Endometrial microvascular endothelial cells (primary cell): ENCODE results near the gene MRPL45. TPM values are rescaled to one million over a fixed set of nuclear protein-coding genes. Genes with fewer than 3 reads are reported as not detected.

Experiments
- in situ Hi-C: cut with HindIII; loops from 2 replicates; pipeline ENCODE4 v1.10.0; 2017; ENCODE audit warnings: low sequenced_read_pairs, low pct_unique_long_range_greater_than_20kb; ENCODE audit errors: inconsistent ontology term
- total RNA-seq: library from RNA; depleted of rRNA; stranded (reverse); fragments of >200 nt; gene quantifications from one replicate; pipeline ENCODE4 v1.2.3, GENCODE V29; 2015; ENCODE audit errors: inconsistent ontology term

The MRPL45 gene
- total RNA-seq, 1 donor from 2014 or later, result 35.7 TPM

DNA sequence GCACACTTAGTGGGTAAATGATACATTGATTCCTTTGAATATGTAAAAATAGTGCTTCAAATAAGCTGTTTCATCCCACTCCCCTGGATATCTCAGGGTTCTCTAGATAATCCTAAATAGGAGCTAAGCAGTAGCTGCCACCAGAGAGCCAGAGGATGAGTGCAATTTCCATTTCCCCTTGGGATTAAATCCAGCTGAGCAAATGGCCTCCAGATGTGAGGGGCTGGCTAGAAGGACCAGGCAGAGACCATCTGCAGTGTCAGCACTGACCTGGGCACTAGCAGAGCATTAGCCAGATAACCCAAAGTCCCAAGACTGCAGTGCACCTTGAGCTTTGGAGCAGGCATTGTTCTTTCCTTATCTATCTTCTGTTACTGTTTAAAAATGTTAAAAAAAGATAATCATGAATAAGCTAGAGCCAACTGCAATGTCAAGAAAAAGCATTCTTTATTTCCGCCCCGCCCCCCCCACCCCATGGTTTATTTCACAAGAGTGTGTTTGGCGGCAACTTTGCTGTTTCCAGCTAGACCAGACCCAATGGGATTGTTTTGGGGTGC, 27.3 kb downstream of the MRPL45 start:
- in situ Hi-C loops, result no loop called here

DNA sequence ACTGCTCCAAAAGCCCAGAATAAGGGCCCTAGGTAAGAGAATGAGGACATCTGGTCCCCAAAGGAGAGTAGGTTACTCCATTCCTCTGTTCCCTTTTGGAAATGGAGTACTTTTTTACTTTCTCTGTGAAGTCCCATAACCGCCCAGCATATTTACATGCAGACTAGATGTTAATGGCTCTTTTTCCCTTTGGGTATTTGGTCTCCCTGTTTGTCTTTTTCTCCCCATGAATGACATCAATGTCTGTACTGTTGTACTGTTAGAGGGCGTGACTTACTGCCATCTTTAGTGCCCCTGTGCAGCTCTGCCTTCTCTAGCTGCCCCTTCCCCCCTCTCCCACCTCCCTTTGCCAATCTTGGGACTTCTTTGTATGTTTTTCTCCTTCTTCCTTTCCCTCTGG, 27.8 kb downstream of the MRPL45 start:
- in situ Hi-C loops, result no loop called here

DNA sequence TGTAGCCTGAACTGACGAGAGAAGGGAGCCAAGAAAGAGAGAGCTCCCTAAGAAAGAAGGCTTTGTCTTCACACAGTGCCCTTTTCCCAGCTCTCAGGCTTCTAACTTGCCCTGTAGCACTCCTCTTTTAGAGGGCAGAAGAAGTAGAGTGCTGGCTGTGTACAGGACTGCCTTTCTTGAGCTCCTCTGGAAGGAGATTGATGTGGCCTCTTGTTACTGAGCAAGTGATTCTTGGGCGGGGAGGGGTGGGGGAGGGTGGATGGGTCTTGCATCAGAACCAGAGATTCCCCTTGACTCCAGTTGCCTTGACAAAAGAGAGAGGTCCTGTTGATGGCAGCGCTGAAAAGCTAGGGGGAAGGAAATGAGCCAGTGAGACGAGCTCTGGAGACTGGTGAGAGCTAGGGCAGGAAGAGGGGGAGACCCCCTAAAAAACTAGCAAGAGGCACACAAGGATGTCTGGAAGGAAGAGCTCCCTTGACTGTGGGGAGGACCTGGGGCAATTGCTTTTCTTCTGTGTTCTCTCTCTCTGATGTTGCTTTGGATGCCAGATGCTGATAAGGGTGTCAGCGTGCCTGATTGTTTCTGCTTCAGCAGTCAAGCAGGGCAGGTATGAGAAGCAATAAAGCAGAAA, 28.4 kb downstream of the MRPL45 start:
- in situ Hi-C loops, result no loop called here

DNA sequence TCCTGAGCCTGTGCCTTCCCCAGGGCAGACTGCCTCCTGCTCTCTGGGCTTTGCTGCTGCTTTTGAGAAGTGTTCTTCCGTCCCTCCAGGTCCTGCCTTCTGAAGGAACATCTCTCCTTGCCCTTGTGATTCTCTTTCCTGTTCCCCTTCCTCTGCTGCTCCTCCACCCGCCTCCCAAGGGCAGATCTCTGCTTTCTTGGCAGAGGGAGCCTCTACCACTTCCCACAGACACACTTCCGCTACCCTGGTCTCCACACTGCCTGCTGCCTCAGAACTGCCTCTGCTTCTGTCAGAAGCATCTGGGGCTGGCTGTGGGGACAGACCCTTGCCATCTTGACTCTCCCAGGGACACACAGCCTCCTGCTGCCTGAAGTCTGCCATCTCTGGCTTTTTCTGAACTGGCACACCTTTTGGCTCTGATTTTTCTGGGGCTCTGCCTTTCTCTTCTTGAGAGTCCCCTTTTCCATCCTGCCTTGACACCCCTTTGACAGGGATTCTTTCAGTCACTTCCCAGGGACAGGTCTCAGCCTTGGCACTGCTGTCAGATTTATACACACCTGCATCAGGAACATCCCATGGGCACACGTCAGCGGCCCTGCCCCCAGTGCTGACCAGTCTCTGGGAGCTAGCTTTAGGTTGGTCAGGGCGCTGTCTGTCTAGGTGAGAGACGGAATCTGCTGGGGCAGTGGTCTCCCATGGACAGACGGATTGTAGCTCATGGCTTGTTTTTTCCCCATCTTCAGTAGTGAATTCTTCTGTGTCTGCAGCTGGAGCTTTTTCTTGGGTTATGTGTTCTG, 30.2 kb downstream of the MRPL45 start:
- in situ Hi-C loops, result no loop called here

DNA sequence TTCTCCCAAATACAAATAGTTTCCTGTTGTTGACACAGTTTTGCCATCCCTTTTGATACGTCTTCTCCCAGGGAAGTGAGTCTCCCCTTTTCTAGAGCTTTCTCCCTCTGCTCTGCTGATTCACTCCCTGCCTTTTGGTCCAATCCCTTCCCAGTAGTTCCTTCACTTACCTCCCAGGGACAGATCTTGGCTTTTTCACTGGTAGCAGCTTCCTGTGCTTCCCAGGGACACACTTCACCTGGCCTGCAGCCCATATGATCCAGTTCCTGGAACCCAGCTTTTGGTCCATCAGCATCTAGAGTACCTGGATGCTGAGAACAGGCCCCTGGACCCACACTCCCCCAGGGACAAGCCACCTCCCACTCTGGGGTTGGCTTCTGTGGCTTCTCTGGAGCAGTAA, 31.0 kb downstream of the MRPL45 start:
- in situ Hi-C loops, result no loop called here

DNA sequence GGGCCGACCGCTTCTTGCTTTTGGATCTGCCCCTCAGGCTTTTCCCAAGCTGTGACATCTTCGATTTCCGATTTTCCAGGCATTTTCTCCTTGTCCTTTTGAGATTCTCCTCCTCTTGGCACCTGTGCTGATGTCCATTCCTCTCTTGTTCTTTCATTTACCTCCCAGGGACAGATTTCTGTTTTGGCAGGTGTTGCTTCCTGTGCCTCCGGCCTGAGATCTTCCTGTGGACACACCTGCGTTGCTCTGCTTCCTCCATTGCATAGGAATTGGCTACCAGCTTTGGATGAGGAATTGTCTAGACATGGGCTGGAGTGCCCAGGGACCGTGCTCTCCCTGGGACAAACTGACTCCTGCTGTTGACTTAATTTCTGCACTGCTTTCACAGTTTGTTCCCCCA, 31.7 kb downstream of the MRPL45 start:
- in situ Hi-C loops, result no loop called here

DNA sequence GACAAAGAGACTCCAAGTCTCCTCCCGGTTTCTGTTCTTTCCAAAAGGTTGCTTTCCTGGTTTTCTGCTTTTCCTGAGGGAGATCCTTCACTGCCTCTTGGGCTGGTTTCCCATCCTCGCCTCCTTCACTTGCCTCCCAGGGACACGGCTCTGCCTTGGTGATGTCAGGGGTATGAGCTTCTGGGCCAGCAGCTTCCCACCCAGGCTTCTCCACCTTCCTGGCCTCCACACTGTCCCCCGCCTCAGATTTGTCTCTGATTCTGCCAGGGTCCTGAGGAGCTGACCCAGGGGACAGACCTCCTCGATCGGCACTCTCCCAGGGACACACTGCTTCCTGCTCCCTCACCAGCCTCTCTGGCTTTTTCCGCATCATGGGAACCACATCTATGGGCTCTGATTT, 32.3 kb downstream of the MRPL45 start:
- in situ Hi-C loops, result no loop called here

- in situ Hi-C loops, result no loop called here
These were observed 33.1 kb downstream of the MRPL45 start for GRCh38 chr17:38329808-38330730.

- in situ Hi-C loops, result no loop called here
These were observed 34.0 kb downstream of the MRPL45 start for GRCh38 chr17:38330941-38331411.

GRCh38 chr17:38332735-38333134, 35.8 kb downstream of the MRPL45 start:
- in situ Hi-C loops, result no loop called here

DNA sequence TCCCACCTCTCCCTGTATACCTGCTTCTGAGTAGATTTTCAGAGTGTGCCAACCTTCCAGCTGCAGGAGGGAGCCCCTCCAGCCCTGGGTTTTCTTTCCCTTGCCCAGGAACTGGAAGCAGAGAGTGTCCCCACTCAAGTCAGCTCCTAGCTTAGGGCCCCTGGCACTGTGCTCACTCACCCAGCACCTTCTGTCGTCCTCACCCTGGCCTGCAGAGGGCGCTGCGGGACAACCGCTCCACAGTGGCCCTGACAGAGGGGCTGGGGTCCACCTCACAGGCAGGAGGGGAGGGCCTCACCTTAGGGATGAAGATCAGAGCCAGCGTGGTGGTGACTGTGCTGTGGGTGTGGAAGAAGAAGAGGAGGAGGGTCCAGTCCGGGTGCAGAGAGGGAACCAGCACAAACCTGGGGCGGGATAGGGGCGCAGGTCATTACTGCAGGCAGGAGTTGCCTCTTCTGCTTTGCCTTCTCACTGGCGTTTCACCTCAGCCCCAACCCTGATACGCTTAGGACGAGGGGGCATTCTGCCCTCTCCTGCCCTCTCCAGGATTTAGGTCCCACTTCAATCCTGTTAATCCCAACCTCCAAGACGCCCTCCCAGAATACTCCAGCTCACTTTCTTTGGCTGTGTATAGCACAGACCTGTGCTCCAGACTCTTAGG, 36.8 kb downstream of the MRPL45 start:
- in situ Hi-C loops, result no loop called here

DNA sequence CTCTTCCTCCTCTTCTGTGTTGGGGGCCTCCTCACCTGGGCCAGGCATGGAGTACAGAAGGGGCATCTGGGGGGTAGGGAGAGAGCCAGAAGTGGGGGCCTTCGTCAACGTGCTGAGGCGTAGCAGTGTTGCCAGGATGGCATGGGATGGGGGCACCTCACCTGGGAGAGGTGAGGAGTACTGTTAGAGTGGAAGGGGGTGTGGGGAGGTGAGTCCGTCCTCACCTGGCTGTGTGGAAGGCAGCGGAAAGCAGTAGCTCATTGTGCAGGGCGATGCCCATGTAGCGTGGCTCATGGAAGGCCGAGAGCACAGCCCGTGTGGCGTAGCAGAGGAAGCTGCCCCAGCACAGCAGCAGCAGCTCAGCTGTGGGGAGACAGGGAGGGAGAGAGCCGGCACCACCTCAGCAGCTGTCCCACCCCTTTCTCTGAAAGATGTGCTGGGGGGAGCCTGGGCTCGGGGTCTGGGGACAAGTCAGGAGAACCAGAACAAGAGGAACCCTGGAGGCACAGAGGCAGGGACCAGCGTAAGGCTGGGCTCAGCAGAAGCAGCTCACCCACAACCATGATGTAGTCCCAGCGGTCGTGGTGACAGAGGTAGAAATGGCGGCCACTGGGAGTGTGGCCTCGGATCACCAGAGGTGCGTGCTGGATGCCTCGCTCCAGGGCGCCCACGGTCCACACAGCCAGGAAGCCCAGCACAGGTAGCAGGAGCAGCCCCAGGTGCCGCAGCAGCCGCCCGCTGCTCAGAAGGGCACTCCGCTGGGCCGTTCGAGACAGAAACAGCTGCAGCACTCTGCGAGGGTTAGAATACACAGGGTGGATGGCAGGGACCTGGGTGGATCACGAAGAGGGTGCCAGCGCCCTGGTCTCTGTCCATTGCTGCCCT, 37.8 kb downstream of the MRPL45 start:
- in situ Hi-C loops, result no loop called here

- in situ Hi-C loops, result no loop called here
These were observed 39.9 kb downstream of the MRPL45 start for GRCh38 chr17:38336838-38337237.

GRCh38 chr17:38338053-38338452, 41.1 kb downstream of the MRPL45 start:
- in situ Hi-C loops, result no loop called here

GRCh38 chr17:38338535-38338934, 41.6 kb downstream of the MRPL45 start:
- in situ Hi-C loops, result no loop called here

DNA sequence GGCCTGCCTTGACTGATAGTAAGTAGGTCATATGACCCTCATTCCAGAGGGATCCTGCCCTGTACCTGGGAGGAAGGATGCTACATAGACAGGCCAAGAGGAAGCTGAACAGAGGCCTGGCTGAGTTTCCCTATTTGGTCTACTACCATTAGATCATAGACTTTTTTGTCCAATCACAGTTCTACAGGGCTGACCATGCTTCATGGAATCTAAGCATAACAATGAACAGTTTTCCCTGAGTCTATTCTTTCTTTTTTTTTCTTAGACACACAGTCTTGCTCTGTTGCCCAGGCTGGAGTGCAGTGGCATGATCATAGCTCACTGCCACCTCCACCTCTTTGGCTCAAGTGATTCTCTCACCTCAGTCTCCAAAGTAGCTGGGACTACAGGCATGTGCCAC, 42.9 kb downstream of the MRPL45 start:
- in situ Hi-C loops, result no loop called here

GRCh38 chr17:38341035-38341721, 44.2 kb downstream of the MRPL45 start:
- in situ Hi-C loops, result no loop called here
